ENCODE results near the gene EEPD1.

The EEPD1 gene

DNA sequence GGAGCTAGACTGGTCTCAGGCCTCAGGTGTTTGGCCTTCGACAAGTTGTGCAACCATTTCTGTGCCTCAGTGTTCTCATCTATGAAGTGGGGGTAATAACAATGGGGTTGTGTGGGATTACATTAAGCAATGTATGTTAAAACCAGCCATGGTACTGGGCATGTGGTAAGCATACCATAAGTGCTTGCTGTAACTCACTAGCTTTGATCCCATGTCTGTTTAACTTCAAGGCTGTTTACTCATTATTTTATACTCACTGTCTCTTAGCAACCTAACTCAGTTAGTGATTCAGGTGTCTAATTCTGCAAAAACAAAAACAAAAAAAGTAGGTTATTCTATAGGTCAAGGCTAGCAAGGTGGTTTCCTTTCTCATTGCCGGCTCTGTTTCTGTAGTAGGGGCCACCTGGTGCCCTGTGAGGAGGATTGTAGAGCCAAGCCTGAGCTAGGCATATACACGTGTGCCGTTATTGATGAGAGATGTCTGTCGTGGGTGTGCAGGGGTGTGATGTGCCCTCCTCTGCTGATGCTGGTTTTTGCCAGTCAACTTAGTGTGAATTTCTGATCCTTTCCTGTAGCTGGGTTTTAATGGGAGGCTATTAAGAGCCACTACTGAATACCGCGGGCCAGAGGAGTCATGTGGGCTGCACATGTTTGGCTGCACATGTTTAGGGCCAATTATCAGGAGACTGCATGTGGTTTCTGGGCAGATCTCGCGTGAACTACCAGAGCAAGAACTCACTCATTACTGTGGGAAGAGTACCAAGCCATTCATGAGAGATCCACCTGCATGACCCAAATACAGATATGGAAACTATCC lies 56.2 kb downstream of the EEPD1 start:
- Histone ChIP-seq H3K79me2 (ENCODE audit: low read length) (no peaks in the 10 kb centered on the region), H3K27ac (ENCODE audit: low read length) (no peak overlapping the region), H3K36me3 (replicated peaks; ENCODE audit: low read depth, low read length) (no peaks in the 10 kb centered on the region), H3K4me1 (ENCODE audit: low read length) (no peaks in the 10 kb centered on the region), H3K9me3 (ENCODE audit: insufficient read depth, low read length) (no peaks in the 10 kb centered on the region), H4K20me1 (ENCODE audit: insufficient read depth, low read length) (no peaks in the 10 kb centered on the region), H3K9ac (ENCODE audit: low read length) (no peak overlapping the region), H3K4me2 (ENCODE audit: low read length) (no peak overlapping the region), H2AFZ (ENCODE audit: low read depth, low read length) (no peak overlapping the region), H3K4me3 (ENCODE audit: low read length) (no peak overlapping the region), H3K27me3 (ENCODE audit: low read depth, low read length) (0 out of 2 replicates have a peak, but pooled peaks cover 3% of the 10 kb centered on the region)
- no peak for TF ChIP-seq EZH2phosphoT487 (IDR thresholded peaks at IDR 0.05; ENCODE audit: low read depth)
- TF ChIP-seq, protein P1, sequence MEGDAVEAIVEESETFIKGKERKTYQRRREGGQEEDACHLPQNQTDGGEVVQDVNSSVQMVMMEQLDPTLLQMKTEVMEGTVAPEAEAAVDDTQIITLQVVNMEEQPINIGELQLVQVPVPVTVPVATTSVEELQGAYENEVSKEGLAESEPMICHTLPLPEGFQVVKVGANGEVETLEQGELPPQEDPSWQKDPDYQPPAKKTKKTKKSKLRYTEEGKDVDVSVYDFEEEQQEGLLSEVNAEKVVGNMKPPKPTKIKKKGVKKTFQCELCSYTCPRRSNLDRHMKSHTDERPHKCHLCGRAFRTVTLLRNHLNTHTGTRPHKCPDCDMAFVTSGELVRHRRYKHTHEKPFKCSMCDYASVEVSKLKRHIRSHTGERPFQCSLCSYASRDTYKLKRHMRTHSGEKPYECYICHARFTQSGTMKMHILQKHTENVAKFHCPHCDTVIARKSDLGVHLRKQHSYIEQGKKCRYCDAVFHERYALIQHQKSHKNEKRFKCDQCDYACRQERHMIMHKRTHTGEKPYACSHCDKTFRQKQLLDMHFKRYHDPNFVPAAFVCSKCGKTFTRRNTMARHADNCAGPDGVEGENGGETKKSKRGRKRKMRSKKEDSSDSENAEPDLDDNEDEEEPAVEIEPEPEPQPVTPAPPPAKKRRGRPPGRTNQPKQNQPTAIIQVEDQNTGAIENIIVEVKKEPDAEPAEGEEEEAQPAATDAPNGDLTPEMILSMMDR (IDR thresholded peaks at IDR 0.05; ENCODE audit: low read depth, low read length): no peak

DNA sequence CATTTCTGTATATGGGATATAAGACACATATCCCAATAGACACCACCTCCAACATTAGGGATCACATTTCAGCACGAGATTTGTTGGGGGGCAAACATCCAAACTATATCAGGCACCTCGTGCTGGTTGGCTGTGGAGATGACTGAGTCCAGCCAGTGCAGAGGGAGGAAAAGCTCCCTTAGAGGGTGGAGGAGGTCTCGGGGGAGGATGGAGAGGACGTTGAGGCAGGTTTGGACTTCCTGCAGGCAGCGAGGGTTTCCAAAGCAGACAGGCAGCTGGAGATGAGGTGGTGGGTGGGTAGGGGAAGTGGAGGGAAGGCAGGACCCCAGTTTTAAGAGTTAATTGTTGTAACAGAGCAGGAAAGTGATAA lies 56.7 kb downstream of the EEPD1 start:
- Histone ChIP-seq H3K4me1 (ENCODE audit: low read length) (no peaks in the 10 kb centered on the region), H3K36me3 (replicated peaks; ENCODE audit: low read depth, low read length) (no peaks in the 10 kb centered on the region), H3K9ac (ENCODE audit: low read length) (no peak overlapping the region), H3K4me3 (ENCODE audit: low read length) (no peak overlapping the region), H4K20me1 (ENCODE audit: insufficient read depth, low read length) (no peaks in the 10 kb centered on the region), H3K27ac (ENCODE audit: low read length) (no peak overlapping the region), H2AFZ (ENCODE audit: low read depth, low read length) (no peak overlapping the region), H3K4me2 (ENCODE audit: low read length) (no peak overlapping the region), H3K79me2 (ENCODE audit: low read length) (no peaks in the 10 kb centered on the region), H3K9me3 (ENCODE audit: insufficient read depth, low read length) (no peaks in the 10 kb centered on the region), H3K27me3 (ENCODE audit: low read depth, low read length) (0 out of 2 replicates have a peak, but pooled peaks cover 3% of the 10 kb centered on the region)
- TF ChIP-seq, protein P1 (IDR thresholded peaks at IDR 0.05; ENCODE audit: low read depth, low read length): no peak
- no peak for TF ChIP-seq EZH2phosphoT487 (IDR thresholded peaks at IDR 0.05; ENCODE audit: low read depth)

DNA sequence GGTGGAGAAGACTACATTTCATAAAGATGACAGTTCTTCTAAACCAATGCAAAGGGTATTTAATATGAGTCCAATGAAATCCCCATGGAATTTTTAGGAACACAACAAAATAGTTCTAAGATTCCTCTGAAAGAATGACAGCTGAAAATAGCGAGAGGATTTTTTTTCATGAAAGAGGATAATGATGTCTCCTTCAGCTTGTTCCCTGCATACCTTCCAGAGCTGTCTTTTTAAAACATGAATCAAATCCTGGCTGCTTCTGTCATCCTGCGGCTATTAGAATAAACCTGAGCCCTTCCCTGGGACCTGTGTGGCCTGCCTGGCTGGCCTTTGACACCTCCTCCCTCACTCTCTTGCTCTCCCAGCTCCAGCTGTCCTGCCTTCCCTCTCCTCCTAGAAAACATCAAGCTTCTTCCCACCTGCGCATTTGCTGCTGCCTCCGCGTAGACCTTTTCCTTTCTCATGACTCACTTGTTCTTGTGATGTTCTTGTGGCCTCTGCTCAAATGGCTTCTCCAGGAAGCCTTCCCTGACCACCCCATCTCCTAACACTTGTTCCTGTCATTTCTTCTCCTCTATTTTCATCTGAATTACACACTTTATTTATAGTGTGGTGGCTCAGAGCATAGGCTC lies 57.4 kb downstream of the EEPD1 start:
- H3K4me1 ChIP-seq (ENCODE audit: low read length): no peaks in the 10 kb centered on the region
- no peak overlapping the region for H3K4me3 ChIP-seq (ENCODE audit: low read length)
- H3K79me2 ChIP-seq (ENCODE audit: low read length): no peaks in the 10 kb centered on the region
- H3K4me2 ChIP-seq (ENCODE audit: low read length): no peak overlapping the region
- H3K27ac ChIP-seq (ENCODE audit: low read length): no peak overlapping the region
- no peak overlapping the region for H2AFZ ChIP-seq (ENCODE audit: low read depth, low read length)
- 0 out of 2 replicates have a peak, but pooled peaks cover 3% of the 10 kb centered on the region for H3K27me3 ChIP-seq (ENCODE audit: low read depth, low read length)
- H3K36me3 ChIP-seq (replicated peaks; ENCODE audit: low read depth, low read length): no peaks in the 10 kb centered on the region
- TF ChIP-seq EZH2phosphoT487 (IDR thresholded peaks at IDR 0.05; ENCODE audit: low read depth): no peak
- TF ChIP-seq, protein P1 (IDR thresholded peaks at IDR 0.05; ENCODE audit: low read depth, low read length): no peak
- H4K20me1 ChIP-seq (ENCODE audit: insufficient read depth, low read length): no peaks in the 10 kb centered on the region
- no peak overlapping the region for H3K9ac ChIP-seq (ENCODE audit: low read length)
- H3K9me3 ChIP-seq (ENCODE audit: insufficient read depth, low read length): no peaks in the 10 kb centered on the region

Measured in OCI-LY3 (cell line).